Measurements from ENCODE around the gene RSPRY1. TPM values are rescaled to one million over a fixed set of nuclear protein-coding genes. Genes with fewer than 3 reads are reported as not detected.
A peak's percentile ranks its signal among the peaks of the same experiment; 100 is the strongest.

Gene RSPRY1
- total RNA-seq, 2 donors from 2014 or later, result 17.0 to 17.2 TPM

DNA sequence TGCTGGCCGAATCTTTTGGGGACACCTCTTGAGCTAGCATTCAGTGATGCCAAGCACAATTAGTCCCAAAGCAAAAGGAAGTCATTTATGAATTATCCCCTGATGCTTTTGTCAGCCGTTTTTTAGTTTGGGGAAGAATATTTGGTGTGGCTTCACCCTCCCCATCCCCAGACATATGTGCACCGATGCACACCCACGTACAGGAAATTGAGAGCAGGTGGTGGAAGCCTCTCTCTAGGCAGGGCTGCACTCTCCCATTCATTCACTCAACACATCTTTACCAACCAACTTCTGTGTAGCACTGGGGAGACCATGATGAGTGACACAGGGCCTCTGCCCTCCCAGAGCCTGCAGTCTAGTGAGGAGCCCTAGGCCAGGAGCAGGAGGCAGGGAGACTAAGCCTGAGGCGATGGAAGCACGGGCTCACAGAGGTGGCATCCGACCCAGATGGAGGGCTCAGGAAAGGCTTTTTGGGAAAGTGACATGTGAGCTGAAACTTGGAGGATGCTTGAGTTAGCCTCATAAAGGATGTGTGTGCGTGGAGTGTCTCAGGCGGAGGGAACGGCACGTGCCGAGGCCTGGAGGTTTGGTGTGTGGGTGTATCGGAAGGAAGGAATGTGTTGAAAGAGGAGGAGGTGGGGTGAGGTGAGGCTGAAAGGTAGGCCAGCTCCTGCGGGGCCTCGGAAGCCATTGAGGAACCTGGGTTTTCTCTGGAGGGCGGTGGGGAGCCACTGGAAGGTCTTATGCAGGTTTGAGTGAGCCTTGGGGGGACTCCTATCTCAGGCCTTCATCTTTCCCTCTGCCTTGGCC lies 44.1 kb upstream of the RSPRY1 start:
- Histone ChIP-seq H3K9me3 (no peaks in the 10 kb centered on the region), H3K4me1 (peaks cover 0 to 61% of the 10 kb centered on the region in 2 donors), H3K36me3 (no peaks in the 10 kb centered on the region), H3K4me3 (no peak overlapping the region), H3K27me3 (no peaks in the 10 kb centered on the region), H3K27ac (no peak overlapping the region)
- TF ChIP-seq, protein P1, sequence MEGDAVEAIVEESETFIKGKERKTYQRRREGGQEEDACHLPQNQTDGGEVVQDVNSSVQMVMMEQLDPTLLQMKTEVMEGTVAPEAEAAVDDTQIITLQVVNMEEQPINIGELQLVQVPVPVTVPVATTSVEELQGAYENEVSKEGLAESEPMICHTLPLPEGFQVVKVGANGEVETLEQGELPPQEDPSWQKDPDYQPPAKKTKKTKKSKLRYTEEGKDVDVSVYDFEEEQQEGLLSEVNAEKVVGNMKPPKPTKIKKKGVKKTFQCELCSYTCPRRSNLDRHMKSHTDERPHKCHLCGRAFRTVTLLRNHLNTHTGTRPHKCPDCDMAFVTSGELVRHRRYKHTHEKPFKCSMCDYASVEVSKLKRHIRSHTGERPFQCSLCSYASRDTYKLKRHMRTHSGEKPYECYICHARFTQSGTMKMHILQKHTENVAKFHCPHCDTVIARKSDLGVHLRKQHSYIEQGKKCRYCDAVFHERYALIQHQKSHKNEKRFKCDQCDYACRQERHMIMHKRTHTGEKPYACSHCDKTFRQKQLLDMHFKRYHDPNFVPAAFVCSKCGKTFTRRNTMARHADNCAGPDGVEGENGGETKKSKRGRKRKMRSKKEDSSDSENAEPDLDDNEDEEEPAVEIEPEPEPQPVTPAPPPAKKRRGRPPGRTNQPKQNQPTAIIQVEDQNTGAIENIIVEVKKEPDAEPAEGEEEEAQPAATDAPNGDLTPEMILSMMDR (IDR thresholded peaks at IDR 0.05), result no peak
- DNase-seq (ENCODE audit: low spot score), result no peak

DNA sequence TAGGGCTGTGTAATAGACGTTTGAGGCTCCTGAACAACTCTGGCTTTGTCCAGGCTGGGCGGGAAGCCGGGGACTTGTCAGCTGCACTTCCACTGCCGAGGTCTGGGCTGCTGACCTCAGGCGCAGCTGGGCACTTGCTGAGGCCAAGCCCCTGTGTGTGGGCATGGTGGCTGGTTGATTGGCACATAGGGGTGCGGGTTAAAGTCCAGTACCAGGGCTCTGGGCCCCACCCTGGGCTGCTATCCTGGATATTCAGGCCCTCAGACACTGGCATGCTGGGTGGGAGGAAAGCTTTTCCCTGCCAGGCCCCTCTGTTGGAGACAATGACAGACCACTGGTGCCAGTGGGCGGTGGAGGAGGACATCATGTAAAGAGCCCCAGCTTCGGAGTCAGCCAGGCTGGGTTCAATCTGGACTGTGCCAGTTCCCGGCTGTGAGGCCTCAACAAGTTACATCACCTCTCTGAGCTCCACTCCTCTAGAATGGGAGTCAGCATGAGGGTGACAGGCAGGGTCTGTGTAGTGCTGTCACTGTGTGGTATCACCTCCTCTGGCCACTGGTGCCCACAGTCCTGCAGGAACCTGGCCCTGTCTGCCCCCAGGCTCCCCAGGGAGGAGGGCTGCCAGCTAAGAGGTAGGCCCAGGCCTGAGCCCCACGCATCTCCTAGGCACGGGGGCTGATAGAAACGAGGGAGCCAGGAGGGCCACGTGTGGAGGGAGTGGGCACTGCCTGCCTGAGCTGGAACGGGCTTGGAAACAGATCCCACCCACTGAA lies 42.8 kb upstream of the RSPRY1 start:
- no peak for DNase-seq (ENCODE audit: low spot score)
- Histone ChIP-seq H3K36me3 (no peaks in the 10 kb centered on the region), H3K4me1 (peaks cover 0 to 74% of the 10 kb centered on the region in 2 donors), H3K27ac (no peak overlapping the region), H3K27me3 (no peaks in the 10 kb centered on the region), H3K9me3 (no peaks in the 10 kb centered on the region), H3K4me3 (no peak overlapping the region)
- TF ChIP-seq, protein P1 (IDR thresholded peaks at IDR 0.05), result no peak

DNA sequence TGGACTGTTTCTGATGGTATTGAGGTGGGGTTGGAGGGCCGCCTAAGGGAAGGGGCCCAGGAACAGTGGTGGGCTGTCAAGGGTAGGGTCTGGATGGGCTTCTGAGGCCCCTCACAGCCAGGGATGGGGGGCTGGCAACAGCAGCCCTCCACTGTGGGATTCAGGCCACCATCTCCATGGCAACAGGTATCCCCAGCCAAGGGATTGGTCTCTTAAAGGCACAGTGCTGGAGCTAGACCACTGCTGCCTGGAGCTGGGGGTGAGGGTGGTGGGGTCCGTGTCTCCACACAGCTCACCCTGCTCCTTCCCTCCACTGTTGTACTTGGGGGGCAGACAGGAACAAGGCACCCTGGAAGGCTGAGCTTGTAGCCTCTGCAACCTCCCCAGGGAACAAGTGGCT lies 42.1 kb upstream of the RSPRY1 start:
- Histone ChIP-seq H3K27me3 (no peaks in the 10 kb centered on the region), H3K4me3 (no peak overlapping the region), H3K9me3 (no peaks in the 10 kb centered on the region), H3K4me1 (peaks cover 0 to 80% of the 10 kb centered on the region in 2 donors), H3K27ac (peak overlapping the region; percentile 36 to 43), H3K36me3 (no peaks in the 10 kb centered on the region)
- no peak for DNase-seq (ENCODE audit: low spot score)
- TF ChIP-seq, protein P1 (IDR thresholded peaks at IDR 0.05), result no peak

DNA sequence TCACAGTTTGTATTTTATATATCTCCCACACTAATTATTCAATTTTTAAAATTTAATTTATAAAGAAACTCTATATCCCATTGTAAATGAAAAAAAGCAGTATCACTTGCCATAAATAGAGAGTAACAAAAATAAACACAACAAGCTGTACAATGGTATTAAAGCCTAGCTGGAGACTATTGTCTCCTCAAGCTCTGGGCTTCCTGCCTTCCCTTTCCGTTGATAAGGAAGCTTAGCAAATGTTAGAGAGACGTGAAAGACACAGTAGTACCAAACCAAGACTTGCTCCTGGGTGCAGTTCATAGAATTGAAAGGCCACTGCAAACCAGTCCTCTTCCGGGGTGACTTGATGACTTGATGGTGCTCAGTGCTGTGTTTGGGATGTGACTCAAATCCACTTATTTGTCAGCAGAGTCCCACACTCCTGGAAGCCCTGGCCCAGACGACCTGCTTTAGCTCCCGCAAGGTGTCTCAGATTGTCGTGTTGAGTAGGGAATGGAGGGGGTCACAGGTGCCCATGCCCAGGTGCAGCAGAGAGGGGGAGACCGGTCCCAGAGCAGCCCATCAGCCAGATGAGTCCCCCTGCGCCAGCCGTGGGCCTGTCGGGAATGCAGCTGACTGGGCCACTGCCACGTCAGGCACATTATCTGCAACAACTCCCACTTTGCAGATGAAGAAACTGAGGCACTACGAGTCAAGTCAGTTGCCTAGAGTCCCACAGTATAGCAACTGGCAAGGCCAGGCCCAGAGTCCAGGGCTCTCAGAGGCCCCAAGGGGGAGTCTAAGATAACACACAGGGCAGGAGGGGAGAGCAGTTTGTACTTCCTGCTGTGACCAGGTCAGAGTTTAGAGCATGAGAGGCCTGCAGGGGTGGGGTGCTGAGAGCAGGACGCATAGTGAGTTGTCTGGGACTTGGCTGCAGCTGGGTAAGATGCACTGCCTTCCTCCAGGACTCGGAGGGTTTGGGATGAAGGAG lies 40.8 kb upstream of the RSPRY1 start:
- peak overlapping the region; percentile 36 to 43 for H3K27ac ChIP-seq
- H3K4me3 ChIP-seq, result no peak overlapping the region
- TF ChIP-seq, protein P1 (IDR thresholded peaks at IDR 0.05), result no peak
- H3K9me3 ChIP-seq, result no peaks in the 10 kb centered on the region
- no peak for DNase-seq (ENCODE audit: low spot score)
- H3K27me3 ChIP-seq, result no peaks in the 10 kb centered on the region
- peaks cover 3% of the 10 kb centered on the region for H3K36me3 ChIP-seq
- H3K4me1 ChIP-seq, result peaks cover 0 to 77% of the 10 kb centered on the region in 2 donors

DNA sequence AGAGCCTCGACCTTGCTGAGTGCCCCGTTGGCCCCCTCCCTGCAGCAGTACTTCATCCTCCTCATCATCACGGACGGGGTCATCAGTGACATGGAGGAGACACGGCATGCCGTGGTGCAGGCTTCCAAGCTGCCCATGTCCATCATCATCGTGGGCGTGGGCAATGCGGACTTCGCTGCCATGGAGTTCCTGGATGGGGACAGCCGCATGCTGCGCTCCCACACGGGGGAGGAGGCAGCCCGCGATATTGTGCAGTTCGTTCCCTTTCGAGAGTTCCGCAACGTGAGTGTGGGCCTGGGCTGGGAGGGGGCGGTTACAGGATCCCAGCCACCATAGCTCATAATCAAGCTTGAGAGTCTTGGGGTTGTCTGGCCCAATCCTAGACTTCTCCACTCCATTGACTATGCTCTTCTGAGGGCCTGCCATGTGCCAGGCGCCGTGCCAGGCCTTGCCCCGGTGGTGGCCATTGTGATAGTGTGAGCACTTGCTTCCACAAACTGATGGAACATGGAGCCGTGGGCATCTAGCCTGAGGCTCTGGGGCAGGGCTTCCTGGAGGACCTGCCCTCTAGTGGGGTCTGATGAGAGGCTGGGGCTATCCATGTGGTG lies 40.0 kb upstream of the RSPRY1 start:
- H3K9me3 ChIP-seq, result no peaks in the 10 kb centered on the region
- H3K4me1 ChIP-seq, result peaks cover 0 to 73% of the 10 kb centered on the region in 2 donors
- no peaks in the 10 kb centered on the region for H3K27me3 ChIP-seq
- H3K27ac ChIP-seq, result no peak overlapping the region
- peaks cover 3% of the 10 kb centered on the region for H3K36me3 ChIP-seq
- TF ChIP-seq, protein P1 (IDR thresholded peaks at IDR 0.05), result no peak
- no peak for DNase-seq (ENCODE audit: low spot score)
- no peak overlapping the region for H3K4me3 ChIP-seq

All from right atrium auricular region (tissue), 2 donors.